Neural cell (in vitro differentiated cells): Measurements from ENCODE around the gene GADL1. TPM values are rescaled to one million over a fixed set of nuclear protein-coding genes. Genes with fewer than 3 reads are reported as not detected.

ENCODE experiments used
- H2AFZ ChIP-seq: fragments of 200-600, 300-800 bp; sonication (generic), shearing (Covaris generic); 2 replicates; pipeline ENCODE4 v1.6.0; 2014; ENCODE audit warnings: low read depth, mild to moderate bottlenecking, antibody characterized with exemption, low read length, moderate library complexity
- H3F3A ChIP-seq: fragments of 200-600 bp; shearing (Covaris generic); 2 replicates; pipeline ENCODE4 v1.6.1; 2016; ENCODE audit warnings: mild to moderate bottlenecking, moderate library complexity, mixed read lengths, antibody characterized with exemption, low read length; ENCODE audit not compliant: insufficient read depth, poor library complexity, severe bottlenecking
- H3K27ac ChIP-seq: fragments of 200-600, 300-800 bp; sonication (generic), shearing (Covaris generic); 2 replicates; pipeline ENCODE4 v1.5.1; 2014; ENCODE audit warnings: mild to moderate bottlenecking, low read length, moderate library complexity
- H3K27me3 ChIP-seq: fragments of 300-800, 200-600 bp; sonication (generic), shearing (Covaris generic); 2 replicates; pipeline ENCODE4 v1.6.0; 2014; ENCODE audit warnings: mild to moderate bottlenecking, low read depth, low read length, moderate library complexity; ENCODE audit not compliant: insufficient read depth
- H3K36me3 ChIP-seq: fragments of 300-800, 200-600 bp; sonication (generic), shearing (Covaris generic); 2 replicates; pipeline ENCODE4 v1.5.1; 2014; ENCODE audit warnings: mild to moderate bottlenecking, antibody characterized with exemption, low read length, moderate library complexity; ENCODE audit not compliant: insufficient read depth
- H3K4me2 ChIP-seq: fragments of 300-800, 200-600 bp; sonication (generic), shearing (Covaris generic); 2 replicates; pipeline ENCODE4 v1.6.0; 2014; ENCODE audit warnings: mild to moderate bottlenecking, low read length
- H3K4me3 ChIP-seq: fragments of 300-800, 200-600 bp; sonication (generic), shearing (Covaris generic); 2 replicates; pipeline ENCODE4 v1.5.1; 2014; ENCODE audit warnings: mild to moderate bottlenecking, low read length, moderate library complexity
- H3K79me2 ChIP-seq: fragments of 200-600 bp; shearing (Covaris generic); replicated peaks from 2 replicates; pipeline ENCODE4 v1.6.0; 2014; ENCODE audit warnings: mild to moderate bottlenecking, low read length, moderate library complexity; ENCODE audit not compliant: insufficient read depth
- H3K9ac ChIP-seq: fragments of 300-800, 200-600 bp; sonication (generic), shearing (Covaris generic); 2 replicates; pipeline ENCODE4 v1.6.1; 2016; ENCODE audit warnings: mild to moderate bottlenecking, low read length, mixed read lengths
- H3K9me2 ChIP-seq: fragments of 200-600 bp; shearing (Covaris generic); 2 replicates; pipeline ENCODE4 v1.6.1; 2016; ENCODE audit warnings: mild to moderate bottlenecking, low read length, mixed read lengths; ENCODE audit not compliant: insufficient read depth
- H3K9me3 ChIP-seq: fragments of 200-600, 300-800 bp; sonication (generic), shearing (Covaris generic); 2 replicates; pipeline ENCODE4 v1.6.1; 2016; ENCODE audit warnings: mild to moderate bottlenecking, mixed run types, low read length, moderate library complexity, mixed read lengths
- H4K20me1 ChIP-seq: fragments of 200-600 bp; shearing (Covaris generic); 2 replicates; pipeline ENCODE4 v1.6.1; 2016; ENCODE audit warnings: mild to moderate bottlenecking, mixed run types; ENCODE audit not compliant: insufficient read depth
- EP300 ChIP-seq: fragments of 450-650 bp; conservative IDR thresholded peaks from 2 replicates; pipeline ENCODE4 v1.6.1; 2014; ENCODE audit warnings: antibody characterized with exemption, mild to moderate bottlenecking, moderate library complexity; ENCODE audit not compliant: poor library complexity, severe bottlenecking
- EZH2 ChIP-seq: fragments of 200-600, 300-800 bp; shearing (Covaris generic), sonication (generic); IDR thresholded peaks from 2 replicates; pipeline ENCODE4 v1.6.1; 2014; ENCODE audit warnings: antibody characterized with exemption, low read length, borderline replicate concordance, mild to moderate bottlenecking; ENCODE audit not compliant: insufficient read depth, poor library complexity, severe bottlenecking
- MXI1 ChIP-seq: fragments of 450-650 bp; conservative IDR thresholded peaks from 2 replicates; pipeline ENCODE4 v1.6.1; 2014; ENCODE audit warnings: antibody characterized with exemption, mild to moderate bottlenecking; ENCODE audit not compliant: poor library complexity, severe bottlenecking
- POLR2AphosphoS5 ChIP-seq: IDR thresholded peaks from 2 replicates; pipeline ENCODE4 v1.6.1; 2012
- RAD21 ChIP-seq: fragments of 450-650 bp; conservative IDR thresholded peaks from 2 replicates; pipeline ENCODE4 v1.6.1; 2014; ENCODE audit warnings: antibody characterized with exemption, mild to moderate bottlenecking, moderate library complexity
- REST ChIP-seq: IDR thresholded peaks from 2 replicates; pipeline ENCODE4 v1.6.1; 2012; ENCODE audit warnings: borderline replicate concordance
- SMC3 ChIP-seq: fragments of 450-650 bp; conservative IDR thresholded peaks from 2 replicates; pipeline ENCODE4 v1.6.1; 2014; ENCODE audit warnings: antibody characterized with exemption, mild to moderate bottlenecking, moderate library complexity; ENCODE audit not compliant: poor library complexity
- TAF1 ChIP-seq: IDR thresholded peaks from 2 replicates; pipeline ENCODE4 v1.6.1; 2012; ENCODE audit warnings: low read depth
- polyA plus RNA-seq: library from polyadenylated mRNA; depleted of rRNA; stranded (reverse); fragments of >200 nt; gene quantifications from 2 replicates; pipeline ENCODE4 v1.2.3, GENCODE V29; 2014
- TF ChIP-seq, protein P1 (sequence below): fragments of 450-650 bp; IDR thresholded peaks from 2 replicates; pipeline ENCODE4 v1.5.1; 2014; ENCODE audit warnings: antibody characterized with exemption, mild to moderate bottlenecking, moderate library complexity; ENCODE audit not compliant: poor library complexity, severe bottlenecking

The GADL1 gene
- polyA plus RNA-seq, 1 donor from 2014 or later, result not detected

DNA sequence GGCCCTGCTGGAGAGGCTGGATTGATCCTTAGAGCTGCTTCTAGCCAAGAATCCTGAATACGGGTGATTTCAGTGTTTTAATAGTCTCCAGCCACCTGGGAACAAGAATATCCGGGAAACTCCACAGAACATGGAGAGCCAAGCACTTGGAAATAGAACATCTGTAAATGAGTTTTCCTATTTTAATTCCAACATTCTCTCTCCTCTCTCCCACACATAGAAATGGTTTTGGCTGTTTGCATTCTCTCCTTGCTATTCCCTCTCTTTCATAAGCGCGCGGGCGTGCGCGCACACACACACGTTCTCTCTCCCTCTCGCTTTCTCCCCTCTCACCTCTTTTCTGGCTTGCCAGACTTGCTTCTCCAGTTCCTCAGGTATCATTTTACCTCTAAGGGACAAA, 50.6 kb downstream of the GADL1 start:
- no peaks in the 10 kb centered on the region for H3F3A ChIP-seq
- no peaks in the 10 kb centered on the region for H3K9me2 ChIP-seq
- no peak overlapping the region for H3K4me2 ChIP-seq
- no peaks in the 10 kb centered on the region for H3K79me2 ChIP-seq
- H3K4me3 ChIP-seq, result no peak overlapping the region
- H3K9ac ChIP-seq, result no peak overlapping the region
- no peak for TF ChIP-seq EP300
- no peak for TF ChIP-seq EZH2
- no peak for TF ChIP-seq REST
- TF ChIP-seq SMC3, result no peak
- no peak for TF ChIP-seq TAF1
- TF ChIP-seq MXI1, result no peak
- no peak for TF ChIP-seq RAD21
- TF ChIP-seq POLR2AphosphoS5, result no peak
- TF ChIP-seq, protein P1, sequence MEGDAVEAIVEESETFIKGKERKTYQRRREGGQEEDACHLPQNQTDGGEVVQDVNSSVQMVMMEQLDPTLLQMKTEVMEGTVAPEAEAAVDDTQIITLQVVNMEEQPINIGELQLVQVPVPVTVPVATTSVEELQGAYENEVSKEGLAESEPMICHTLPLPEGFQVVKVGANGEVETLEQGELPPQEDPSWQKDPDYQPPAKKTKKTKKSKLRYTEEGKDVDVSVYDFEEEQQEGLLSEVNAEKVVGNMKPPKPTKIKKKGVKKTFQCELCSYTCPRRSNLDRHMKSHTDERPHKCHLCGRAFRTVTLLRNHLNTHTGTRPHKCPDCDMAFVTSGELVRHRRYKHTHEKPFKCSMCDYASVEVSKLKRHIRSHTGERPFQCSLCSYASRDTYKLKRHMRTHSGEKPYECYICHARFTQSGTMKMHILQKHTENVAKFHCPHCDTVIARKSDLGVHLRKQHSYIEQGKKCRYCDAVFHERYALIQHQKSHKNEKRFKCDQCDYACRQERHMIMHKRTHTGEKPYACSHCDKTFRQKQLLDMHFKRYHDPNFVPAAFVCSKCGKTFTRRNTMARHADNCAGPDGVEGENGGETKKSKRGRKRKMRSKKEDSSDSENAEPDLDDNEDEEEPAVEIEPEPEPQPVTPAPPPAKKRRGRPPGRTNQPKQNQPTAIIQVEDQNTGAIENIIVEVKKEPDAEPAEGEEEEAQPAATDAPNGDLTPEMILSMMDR, result no peak
- no peak overlapping the region for H2AFZ ChIP-seq
- H3K27me3 ChIP-seq, result no peaks in the 10 kb centered on the region
- no peak overlapping the region for H3K27ac ChIP-seq
- H3K9me3 ChIP-seq, result no peaks in the 10 kb centered on the region
- H4K20me1 ChIP-seq, result no peaks in the 10 kb centered on the region
- H3K36me3 ChIP-seq, result no peaks in the 10 kb centered on the region

DNA sequence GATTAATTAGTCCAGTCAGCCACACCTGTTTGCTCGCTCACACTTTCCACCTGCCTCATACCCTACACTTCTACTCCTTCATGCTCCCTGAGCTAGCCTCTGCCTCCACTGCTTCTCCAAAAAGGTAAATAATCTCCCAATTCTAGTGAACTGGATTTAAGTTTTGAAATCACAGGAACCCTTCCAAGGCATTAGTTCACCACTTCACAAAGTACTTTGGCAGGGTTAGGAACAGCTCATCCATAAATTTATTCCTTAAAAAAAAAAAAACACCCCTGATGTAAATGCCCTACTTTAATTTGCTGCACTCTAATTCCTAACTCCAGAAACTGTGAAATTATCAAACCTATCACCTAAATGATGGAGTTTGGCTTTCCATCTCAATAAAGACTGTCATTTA, 58.3 kb downstream of the GADL1 start:
- Histone ChIP-seq H3K27ac (no peak overlapping the region), H3F3A (no peaks in the 10 kb centered on the region), H3K9me2 (no peaks in the 10 kb centered on the region), H3K27me3 (no peaks in the 10 kb centered on the region), H3K9me3 (no peaks in the 10 kb centered on the region), H4K20me1 (no peaks in the 10 kb centered on the region), H3K79me2 (no peaks in the 10 kb centered on the region), H2AFZ (no peak overlapping the region), H3K36me3 (no peaks in the 10 kb centered on the region), H3K4me3 (no peak overlapping the region), H3K9ac (no peak overlapping the region), H3K4me2 (no peak overlapping the region)
- TF ChIP-seq SMC3 (no peak), TAF1 (no peak), REST (no peak), RAD21 (no peak), MXI1 (no peak), POLR2AphosphoS5 (no peak), EP300 (no peak), EZH2 (no peak)
- TF ChIP-seq, protein P1, result no peak
